GM19193 (cell line): ENCODE results near the gene CIAPIN1.

Experiments
- POLR2A ChIP-seq: IDR thresholded peaks from 4 replicates; pipeline ENCODE4 v1.6.1; 2011; ENCODE audit not compliant: insufficient read depth, insufficient read length; ENCODE audit errors: extremely low read depth

The CIAPIN1 gene

DNA sequence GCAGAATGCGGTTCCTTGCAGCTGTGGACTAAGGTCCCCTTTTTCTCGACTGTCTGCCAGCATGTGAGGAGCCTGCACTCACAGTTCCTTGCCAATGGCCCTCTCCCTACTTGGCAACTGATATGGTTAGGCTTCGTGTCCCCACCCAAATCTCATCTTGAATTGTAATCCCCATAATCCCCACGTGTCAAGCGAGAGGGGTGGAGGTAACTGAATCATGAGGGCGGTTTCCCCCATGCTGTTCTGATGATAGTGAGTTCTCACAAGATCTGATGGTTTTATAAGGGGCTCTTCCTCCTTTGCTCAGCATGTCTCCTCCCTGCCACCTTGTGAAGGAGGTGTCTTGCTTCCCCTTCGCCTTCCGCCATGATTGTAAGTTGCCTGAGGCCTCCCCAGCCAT is 19.9 kb downstream of the CIAPIN1 start:
- TF ChIP-seq POLR2A: no peak

DNA sequence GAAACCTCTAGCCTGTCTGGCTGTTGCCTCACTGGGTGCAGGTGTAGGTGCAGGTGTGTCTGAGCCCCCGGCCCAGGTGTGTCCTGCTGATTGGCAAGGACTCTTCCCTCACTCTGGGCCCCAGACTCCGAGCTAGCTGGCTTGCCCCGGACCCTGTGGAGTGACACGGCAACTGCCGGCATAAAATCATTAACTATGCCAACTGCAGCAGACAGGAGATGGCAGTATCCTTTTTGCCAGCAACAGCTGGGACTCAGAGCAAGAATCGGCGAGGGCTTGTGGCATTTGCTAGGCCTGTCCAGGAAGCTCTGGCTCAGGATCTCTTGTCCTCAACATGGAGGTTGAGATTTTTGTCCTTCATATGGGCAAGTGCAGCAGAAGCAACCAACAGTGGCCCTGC is 20.8 kb downstream of the CIAPIN1 start:
- TF ChIP-seq POLR2A: no peak

DNA sequence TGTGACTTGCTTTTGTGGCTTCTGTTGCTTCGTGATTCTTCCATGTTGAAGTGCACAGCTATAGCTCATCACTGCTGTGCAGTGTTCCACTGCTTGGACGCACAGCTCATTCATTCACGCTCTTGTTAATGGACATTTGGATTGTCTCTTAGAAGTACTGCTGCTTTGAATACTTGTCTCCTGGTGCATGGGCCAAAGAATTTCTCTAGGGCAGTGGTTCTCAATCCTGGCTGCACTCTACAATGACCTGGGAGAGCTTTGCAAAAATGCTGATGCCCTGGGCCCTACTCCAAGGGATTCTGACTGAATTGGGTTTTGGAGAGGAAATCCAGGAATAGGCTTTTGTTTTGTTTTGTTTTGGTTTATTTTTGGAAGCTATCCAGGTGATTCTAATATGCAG is 22.6 kb downstream of the CIAPIN1 start:
- no peak for TF ChIP-seq POLR2A

DNA sequence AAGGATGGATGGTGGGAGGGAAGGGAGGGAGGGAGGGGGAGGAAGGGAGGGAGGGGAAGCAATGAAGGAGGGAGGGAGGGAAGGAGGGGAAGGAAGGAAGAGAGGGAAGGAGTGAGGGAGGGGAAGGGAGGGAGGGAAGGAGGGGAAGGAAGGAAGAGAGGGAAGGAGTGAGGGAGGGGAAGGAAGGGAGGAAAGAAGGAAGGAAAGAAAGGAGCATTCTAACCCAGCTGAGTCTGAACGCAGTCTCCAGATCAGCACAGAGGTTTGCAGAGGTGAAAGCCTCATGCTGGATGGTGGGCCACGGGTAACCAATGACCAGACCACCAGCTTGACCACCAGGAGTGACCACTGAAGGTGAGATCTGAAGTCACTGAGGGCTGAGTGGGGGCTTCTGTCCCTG is 24.0 kb downstream of the CIAPIN1 start:
- TF ChIP-seq POLR2A: no peak

DNA sequence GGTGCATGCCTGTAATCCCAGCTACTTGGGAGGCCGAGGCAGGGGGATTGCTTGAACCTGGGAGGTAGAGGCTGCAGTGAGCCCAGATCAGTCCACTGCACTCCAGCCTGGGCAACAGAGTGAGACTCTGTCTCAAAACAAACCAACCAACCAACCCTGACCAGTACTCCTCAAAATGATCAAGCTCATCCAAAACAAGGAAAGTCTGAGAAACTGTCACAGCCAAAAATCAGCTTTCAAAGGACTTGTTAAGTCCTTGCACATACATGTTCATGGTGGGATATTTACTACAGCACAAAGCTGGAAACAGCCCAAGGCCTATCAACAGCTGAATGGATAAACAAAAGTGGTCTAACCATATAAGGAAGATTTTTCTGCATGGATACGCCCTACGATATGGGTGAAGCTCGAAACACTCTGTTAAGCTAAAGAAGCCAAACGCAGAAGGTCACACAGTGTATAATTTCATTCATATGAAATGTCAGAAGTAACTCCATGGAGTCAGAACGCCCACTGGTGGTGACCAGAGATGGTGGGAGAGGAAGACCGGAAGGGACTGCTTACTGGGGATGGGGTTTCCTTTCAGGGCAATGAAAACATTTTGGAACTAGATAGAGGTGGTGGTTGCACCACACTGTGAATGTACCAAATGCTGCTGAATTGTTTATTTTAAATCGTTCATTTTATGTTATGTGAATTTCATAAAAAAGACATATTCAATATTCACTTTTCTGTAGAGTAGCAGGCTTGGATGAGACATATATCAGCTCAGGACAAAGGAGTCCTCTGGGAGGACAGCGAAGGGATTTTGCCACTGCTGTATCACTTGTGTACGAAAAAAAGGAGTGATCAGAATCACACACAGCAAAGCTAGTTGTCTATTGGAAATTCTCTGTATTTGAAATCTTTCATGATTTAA is 24.9 kb downstream of the CIAPIN1 start:
- TF ChIP-seq POLR2A: no peak

DNA sequence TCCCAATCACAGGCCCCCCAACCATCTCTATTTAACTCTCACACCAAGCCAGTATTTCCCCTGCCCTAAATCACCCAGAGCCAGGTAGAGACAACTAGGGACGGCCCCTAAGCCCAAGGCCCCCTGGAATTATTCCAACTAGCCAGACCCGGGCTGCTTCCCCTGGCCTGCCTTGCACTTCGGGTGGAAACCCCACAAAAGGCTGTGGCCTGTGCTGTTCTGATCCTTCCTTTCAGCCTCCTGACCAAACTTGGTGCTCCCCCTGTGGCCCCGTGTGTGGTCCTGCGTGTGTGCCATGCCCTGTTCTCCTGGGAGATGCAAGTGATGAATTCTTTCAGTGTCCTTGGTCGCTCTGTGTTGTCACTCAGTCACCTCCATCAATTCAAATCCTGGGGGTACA is 27.7 kb downstream of the CIAPIN1 start:
- TF ChIP-seq POLR2A: no peak

DNA sequence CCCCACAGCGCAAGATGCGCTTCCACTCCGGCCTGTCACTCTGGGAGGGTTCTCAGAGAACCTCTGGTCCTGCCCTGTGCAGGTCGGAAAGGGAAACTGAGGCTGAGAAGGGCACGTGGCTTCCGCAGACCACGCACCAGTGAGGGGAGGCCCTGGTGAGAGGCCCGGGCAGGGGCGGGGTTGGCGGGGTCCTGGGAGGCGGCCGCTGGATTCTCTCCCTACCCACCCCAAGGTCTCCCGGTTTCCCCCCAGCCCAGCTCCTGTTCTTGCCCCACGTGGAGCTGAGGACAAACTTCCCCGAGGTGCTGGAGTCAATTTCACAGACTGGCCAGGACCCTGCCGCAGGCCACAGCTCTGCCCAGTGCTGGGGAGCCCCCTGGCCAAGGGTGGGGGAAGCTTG is 31.1 kb downstream of the CIAPIN1 start:
- no peak for TF ChIP-seq POLR2A

DNA sequence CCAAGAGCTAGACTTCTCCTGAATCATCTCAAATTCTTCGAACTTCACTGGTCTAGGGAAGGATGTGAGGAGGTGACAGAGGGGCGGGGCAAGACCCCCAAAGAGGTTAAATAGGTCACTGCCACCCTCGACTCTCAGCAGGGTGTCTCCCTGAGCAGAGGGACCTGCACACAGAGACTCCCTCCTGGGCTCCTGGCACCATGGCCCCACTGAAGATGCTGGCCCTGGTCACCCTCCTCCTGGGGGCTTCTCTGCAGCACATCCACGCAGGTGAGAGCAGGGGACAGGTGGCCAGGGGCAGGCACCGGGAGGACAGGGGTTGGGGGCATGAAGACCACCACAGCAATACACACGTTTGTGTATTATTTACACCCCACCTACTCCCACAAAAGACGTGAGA is 33.5 kb downstream of the CIAPIN1 start:
- no peak for TF ChIP-seq POLR2A

DNA sequence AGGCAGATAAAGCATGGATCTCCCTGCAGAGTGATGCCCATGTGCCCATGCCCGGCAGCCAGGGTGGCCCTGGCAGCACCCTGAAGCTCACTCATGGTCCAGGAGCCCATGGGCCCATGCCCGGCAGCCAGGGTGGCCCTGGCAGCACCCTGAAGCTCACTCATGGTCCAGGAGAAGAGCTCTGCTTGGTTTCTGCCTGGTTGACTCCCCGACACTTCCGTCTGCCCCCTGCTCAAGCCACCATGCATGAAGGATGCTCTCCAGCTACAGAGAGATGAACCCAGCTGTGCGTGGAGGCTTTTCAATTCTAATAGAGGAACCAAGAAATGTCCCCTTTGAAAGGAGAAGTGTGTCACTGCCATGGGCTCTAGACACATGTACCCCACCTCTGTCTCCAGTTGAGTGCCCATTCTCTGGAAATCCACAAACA is 33.9 kb downstream of the CIAPIN1 start:
- peak; percentile 33 for TF ChIP-seq POLR2A

DNA sequence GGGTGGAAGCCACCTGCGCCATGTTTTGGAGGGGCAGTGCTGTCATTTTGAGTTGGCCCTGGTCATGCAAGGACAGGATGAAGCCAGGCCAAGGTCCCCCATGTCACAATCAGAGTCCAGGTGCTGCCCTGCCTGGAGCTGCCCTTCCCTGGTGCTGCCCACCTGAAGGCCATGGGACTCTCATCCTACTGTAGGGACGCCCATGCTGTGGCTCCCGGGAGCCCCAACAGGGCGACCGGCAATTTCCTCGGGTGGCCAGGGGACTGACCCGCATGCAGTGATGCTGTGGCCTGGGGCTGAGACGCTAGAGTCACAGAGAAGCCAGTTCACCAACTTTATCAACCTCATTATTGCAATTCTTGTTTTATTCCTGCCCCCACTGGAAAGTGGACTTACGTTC is 34.6 kb downstream of the CIAPIN1 start:
- TF ChIP-seq POLR2A: no peak

DNA sequence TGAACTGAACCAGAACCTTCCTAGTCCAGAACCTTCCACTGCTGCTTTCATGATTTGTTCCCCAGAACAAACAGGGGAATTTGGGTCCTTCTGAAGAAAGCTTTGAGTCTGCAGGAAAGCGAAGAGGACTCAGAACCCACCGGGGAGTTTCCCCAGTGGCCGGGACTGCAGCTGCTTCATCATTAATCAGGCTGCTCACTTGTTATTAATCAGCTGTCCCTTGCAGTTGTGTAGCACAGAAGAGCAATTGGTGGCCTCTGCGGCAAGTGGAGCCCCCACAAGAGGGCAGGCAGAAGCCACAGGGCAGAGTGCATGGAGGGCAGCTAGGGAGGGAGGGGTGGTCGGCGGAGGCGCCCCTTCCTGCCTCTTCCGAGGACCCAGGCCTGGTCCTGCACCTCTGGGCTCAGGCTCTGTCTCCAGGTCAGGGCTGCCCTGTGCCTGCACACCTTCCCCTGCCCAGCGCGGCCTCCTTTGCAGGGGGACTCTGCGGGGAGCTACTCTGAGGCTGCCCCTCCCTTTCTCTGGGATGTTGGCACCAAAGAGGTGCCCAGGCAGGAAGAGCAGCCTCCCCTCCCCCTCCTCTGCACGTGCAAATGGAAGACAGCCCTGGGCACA is 35.7 kb downstream of the CIAPIN1 start:
- TF ChIP-seq POLR2A: no peak

DNA sequence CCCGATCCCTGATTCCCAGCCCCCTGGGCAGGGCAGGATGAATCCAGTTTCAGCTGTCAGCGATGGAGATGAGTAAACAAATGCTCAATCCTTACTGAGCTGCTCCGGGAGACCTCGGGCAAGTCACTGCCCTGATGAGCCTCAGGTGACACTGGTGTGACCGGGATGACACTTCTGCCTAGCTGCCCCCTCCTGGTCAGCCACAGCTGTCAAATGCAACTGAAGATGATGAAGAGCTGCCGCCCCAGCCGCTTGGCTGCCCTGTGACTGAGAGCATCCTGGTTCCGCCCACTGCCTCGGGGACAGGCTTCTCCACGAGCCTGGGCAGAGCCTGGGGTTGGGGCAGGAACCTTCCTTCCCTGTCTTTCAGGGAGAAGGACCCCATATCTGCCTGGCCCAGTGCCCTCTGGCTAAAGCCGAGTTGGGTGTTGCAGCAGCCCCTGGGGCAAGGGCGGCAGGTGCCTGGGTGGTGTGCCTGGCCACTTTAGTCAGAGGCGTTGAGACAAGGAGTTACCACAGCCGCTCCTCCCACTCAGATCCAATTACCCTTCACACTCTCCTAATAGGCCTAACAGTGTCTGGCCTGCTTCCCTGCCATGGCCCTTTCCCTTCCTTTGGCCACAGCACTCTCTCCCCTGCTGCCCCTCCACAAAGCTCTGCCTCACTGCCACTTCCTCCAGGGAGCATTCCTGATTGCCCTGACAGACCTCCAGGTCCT is 37.2 kb downstream of the CIAPIN1 start:
- TF ChIP-seq POLR2A: no peak

DNA sequence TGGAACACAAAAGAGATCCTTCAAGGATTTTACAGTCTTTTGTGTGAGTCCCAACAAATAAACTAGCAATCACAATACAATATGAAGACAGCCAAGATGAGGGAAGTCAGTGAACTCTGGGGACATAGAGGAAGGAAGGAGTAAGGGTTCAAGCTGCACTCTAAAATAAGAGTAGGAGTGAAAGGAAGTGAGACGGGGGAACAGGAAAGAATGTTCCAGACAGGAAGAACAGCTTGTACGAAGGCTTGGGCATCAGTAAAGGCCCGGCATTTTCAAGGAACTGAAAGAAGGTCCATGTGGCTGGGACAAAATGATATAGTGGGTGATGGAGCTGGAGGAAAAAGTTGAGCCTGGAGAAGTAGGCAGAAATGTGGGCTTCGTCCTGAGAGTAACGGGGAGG is 38.1 kb downstream of the CIAPIN1 start:
- no peak for TF ChIP-seq POLR2A

DNA sequence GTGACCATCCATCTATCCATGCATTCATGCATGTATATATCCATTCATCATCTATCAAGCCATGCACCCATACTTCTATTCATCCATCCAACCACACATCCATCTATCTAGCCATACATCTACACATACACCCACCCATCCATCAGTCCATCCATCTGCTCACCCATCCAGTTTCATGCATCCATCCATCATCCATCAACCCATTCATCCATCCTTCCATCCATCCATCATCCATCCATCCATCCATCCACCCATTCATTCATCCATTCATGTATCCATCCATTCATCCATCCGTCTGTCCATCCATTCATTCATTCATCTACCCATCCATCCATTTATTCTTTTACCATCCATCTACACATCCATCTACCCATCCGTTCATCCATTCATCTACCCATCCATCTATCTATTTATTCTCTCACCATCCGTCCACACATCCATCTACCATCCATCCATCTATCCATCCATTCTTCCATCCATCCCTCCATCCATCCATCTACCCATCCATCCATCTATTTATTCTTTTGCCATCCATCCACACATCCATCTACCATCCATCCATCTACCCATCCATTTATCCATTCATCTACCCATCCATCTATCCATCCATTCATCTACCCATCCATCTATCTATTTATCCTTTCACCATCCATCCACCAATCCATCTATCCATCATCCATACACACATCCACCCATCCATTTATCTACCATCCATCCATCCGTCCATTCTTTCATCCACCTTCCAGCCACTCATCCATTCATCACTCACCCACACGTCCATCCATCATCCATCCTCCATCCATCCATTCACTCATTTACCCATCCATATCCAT is 39.4 kb downstream of the CIAPIN1 start:
- no peak for TF ChIP-seq POLR2A

DNA sequence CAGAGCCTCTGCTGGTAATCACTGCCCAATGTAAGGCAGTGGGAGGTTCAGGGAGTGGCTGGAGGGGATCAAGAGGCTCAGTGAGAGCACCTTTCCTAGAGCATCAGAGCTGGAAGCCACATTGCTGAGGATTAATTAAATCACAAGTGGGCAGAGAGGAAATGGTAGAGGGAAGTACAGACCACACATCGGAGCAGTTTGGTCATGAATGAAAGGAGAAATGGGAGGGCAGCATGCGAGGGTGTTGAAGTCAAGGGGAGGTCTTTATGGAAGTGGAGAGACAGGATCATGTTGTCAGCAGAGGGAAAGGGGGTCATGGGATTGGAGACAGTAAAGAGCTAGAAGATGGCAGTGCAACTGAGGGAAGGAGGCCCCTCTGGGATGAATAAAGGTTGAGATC is 40.3 kb downstream of the CIAPIN1 start:
- no peak for TF ChIP-seq POLR2A
